Right lobe of liver (tissue), 6 donors: ENCODE measurements around the gene GALNT3. TPM values are rescaled to one million over a fixed set of nuclear protein-coding genes. Genes with fewer than 3 reads are reported as not detected.

Experiments
- ATAC-seq, 4 donors: fragments of 200-7000 bp; cut with Tn5 transposase; one replicate each; pipeline ENCODE4 v1.9.1; 2020; ENCODE audit warnings: mild to moderate bottlenecking in 4 of 4, moderate library complexity in 4 of 4
- DNase-seq, 3 donors: peaks; one replicate each; pipeline ENCODE4 v3.0.0-alpha.2; 2020
- H3K27ac ChIP-seq, 3 donors: fragments of 200-600 bp; one replicate each; pipeline ENCODE4 v1.8.0; 2022
- H3K27me3 ChIP-seq, 2 donors: fragments of 200-600 bp; one replicate each; pipeline ENCODE4 v1.8.0; 2022
- H3K36me3 ChIP-seq, 4 donors: fragments of 200-600 bp; sonication (generic) in 1 of 4; one replicate each; pipeline versions ENCODE4 v1.5.1 to v1.8.0; 2017 to 2022; ENCODE audit warnings: control low read depth in 1 of 4
- H3K4me1 ChIP-seq, 4 donors: fragments of 200-600 bp; sonication (generic) in 1 of 4; one replicate each; pipeline versions ENCODE4 v1.5.1 to v1.8.0; 2017 to 2022; ENCODE audit warnings: control low read depth in 1 of 4
- H3K4me3 ChIP-seq, 3 donors: fragments of 200-600 bp; one replicate each; pipeline ENCODE4 v1.8.0; 2022
- H3K9me3 ChIP-seq, 4 donors: fragments of 200-600 bp; sonication (generic) in 1 of 4; one replicate each; pipeline versions ENCODE4 v1.5.1 to v1.8.0; 2017 to 2022; ENCODE audit warnings: control low read depth in 1 of 4
- POLR2A ChIP-seq: fragments of 450-650 bp; IDR thresholded peaks from one replicate; pipeline ENCODE4 v1.6.1; 2017; ENCODE audit warnings: antibody characterized with exemption, mild to moderate bottlenecking
- whole genome bisulfite sequencing: methylation state at CpG from one replicate; pipeline ENCODE4 v1.1.6; 2018; ENCODE audit warnings: low coverage, low lambda C conversion rate; ENCODE audit not compliant: insufficient coverage; ENCODE audit errors: missing lambda C conversion rate; 5-methylcytosine and 5-hydroxymethylcytosine counted together
- intact Hi-C, 2 donors: fragments of 100-400 bp; cut with DNase I; formaldehyde crosslinking; loops; one replicate each; pipeline versions ENCODE4 v1.11.2 to v1.14.1; 2022
- total RNA-seq, 6 experiments: library from RNA; depleted of rRNA in 2 of 6; stranded (reverse); fragments of >200 nt in 2 of 6; fragmentation: NEBNext Ultra II Directional in 3 of 6; extraction: Animal tissue kit (Norgen Biotek cat#: 25700) in 3 of 6; gene quantifications; one replicate each; pipeline versions ENCODE4 v1.1.0 to v1.2.4, GENCODE V29; 2016 to 2023
- TF ChIP-seq, protein P1 (sequence below), 4 donors: fragments of 200-600 bp in 3 of 4; fragments of 450-650 bp in 1 of 4; IDR thresholded peaks; one replicate each; pipeline versions ENCODE4 v1.5.1 to v1.8.0; 2016 to 2022; ENCODE audit warnings: antibody characterized with exemption in 4 of 4, mild to moderate bottlenecking in 2 of 4
- donor health status: DM: no; HTN: yes; CAD: no.
- donor health status: DM: no; HTN: no; CAD: no.
- donor health status: DM: no; HTN: no; CAD: no.
- donor health status: DM: no; HTN: yes; CAD: no.
- donor health status: DM: no; HTN: yes; CAD: no.

Gene GALNT3
- total RNA-seq, 6 experiments from 2014 or later = 0.31 to 1.6 (median 0.80) TPM

- intact Hi-C loops = no loop called here
- Histone ChIP-seq H3K27ac (no peak overlapping the region), H3K9me3 (no peaks in the 10 kb centered on the region), H3K4me1 (no peaks in the 10 kb centered on the region), H3K4me3 (no peak overlapping the region), H3K27me3 (no peaks in the 10 kb centered on the region), H3K36me3 (no peaks in the 10 kb centered on the region)
- WGBS = 52% methylated on average over 3 of the region's 3 CpGs
- ATAC-seq (no peak), DNase-seq (no peak)
- TF ChIP-seq, protein P1, sequence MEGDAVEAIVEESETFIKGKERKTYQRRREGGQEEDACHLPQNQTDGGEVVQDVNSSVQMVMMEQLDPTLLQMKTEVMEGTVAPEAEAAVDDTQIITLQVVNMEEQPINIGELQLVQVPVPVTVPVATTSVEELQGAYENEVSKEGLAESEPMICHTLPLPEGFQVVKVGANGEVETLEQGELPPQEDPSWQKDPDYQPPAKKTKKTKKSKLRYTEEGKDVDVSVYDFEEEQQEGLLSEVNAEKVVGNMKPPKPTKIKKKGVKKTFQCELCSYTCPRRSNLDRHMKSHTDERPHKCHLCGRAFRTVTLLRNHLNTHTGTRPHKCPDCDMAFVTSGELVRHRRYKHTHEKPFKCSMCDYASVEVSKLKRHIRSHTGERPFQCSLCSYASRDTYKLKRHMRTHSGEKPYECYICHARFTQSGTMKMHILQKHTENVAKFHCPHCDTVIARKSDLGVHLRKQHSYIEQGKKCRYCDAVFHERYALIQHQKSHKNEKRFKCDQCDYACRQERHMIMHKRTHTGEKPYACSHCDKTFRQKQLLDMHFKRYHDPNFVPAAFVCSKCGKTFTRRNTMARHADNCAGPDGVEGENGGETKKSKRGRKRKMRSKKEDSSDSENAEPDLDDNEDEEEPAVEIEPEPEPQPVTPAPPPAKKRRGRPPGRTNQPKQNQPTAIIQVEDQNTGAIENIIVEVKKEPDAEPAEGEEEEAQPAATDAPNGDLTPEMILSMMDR (IDR thresholded peaks at IDR 0.05) = no peak
- no peak for TF ChIP-seq POLR2A
Measured at GRCh38 chr2:165827016-165827920, 33.2 kb upstream of the GALNT3 start.

- intact Hi-C loops = no loop called here
- DNase-seq = no peak
- Histone ChIP-seq H3K4me3 (no peak overlapping the region), H3K36me3 (no peaks in the 10 kb centered on the region), H3K9me3 (no peaks in the 10 kb centered on the region), H3K4me1 (no peaks in the 10 kb centered on the region), H3K27me3 (no peaks in the 10 kb centered on the region), H3K27ac (no peak overlapping the region)
- TF ChIP-seq, protein P1 (IDR thresholded peaks at IDR 0.05) = no peak
- no peak for TF ChIP-seq POLR2A
- WGBS = 48% methylated on average over 2 of the region's 2 CpGs
- no peak for ATAC-seq
Measured at GRCh38 chr2:165825041-165825440, 31.0 kb upstream of the GALNT3 start.

DNA sequence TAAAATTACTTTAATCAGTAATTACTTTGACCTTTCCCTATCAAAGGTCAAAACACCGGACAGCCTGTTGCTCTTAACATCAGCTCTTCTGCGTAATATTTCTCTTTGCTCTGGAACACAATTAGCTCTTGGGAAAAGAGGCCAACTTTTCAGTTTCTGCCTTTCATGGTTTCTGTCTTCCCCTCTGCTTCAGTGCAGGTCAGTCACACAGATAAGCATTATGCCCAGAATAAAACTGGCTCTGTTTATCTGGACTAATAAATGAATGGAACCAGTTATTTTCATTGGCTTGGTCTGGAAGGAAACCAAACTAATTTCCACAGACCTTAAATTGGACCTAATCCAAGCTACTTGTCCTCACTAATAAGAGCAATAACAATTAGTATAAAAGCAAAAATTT, 26.2 kb upstream of the GALNT3 start:
- no peaks in the 10 kb centered on the region for H3K9me3 ChIP-seq
- DNase-seq (no peak), ATAC-seq (no peak)
- H3K4me1 ChIP-seq = no peaks in the 10 kb centered on the region
- 32% methylated on average over 2 of the region's 2 CpGs for WGBS
- intact Hi-C loops = no loop called here
- no peak overlapping the region for H3K4me3 ChIP-seq
- no peak overlapping the region for H3K27ac ChIP-seq
- no peaks in the 10 kb centered on the region for H3K36me3 ChIP-seq
- H3K27me3 ChIP-seq = no peaks in the 10 kb centered on the region
- TF ChIP-seq POLR2A = no peak
- TF ChIP-seq, protein P1 (IDR thresholded peaks at IDR 0.05) = no peak

DNA sequence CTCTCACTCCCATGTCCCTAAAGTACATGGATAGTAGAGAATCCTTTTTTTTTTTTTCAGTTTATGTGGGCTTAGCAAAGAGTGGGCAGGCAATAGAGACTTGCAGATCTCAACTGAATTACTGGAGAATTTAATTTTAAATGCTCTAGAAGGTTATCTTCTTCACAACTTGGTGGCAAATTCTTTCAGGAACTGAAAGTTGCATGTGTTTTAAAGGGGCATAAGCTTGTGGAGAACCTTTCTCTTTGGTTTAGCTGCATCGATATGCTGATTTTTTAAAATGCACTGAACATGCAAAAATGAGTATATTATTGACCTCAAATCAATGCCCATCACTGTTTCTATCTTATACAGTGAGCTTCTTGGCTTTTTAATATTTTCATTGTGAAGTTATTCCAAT, 24.9 kb upstream of the GALNT3 start:
- no peak for ATAC-seq
- Histone ChIP-seq H3K27me3 (no peaks in the 10 kb centered on the region), H3K4me1 (no peaks in the 10 kb centered on the region), H3K9me3 (no peaks in the 10 kb centered on the region), H3K4me3 (no peak overlapping the region), H3K36me3 (no peaks in the 10 kb centered on the region), H3K27ac (no peak overlapping the region)
- intact Hi-C loops = no loop called here
- 70% methylated on average over 1 of the region's 1 CpG for WGBS
- TF ChIP-seq, protein P1 (IDR thresholded peaks at IDR 0.05) = no peak
- TF ChIP-seq POLR2A = no peak
- no peak for DNase-seq
